Stimulated activated CD4-positive, alpha-beta T cell treated with anti-CD3 and anti-CD28 coated beads, TNF-alpha, amount 100 ng/mL, for 4 hours (primary cell): ENCODE data around the gene ARID4B.
"Not testable (repeated sequence)": the region's sequence is repeated elsewhere in the genome, so short reads cannot be mapped to it uniquely, and the experiment has no call there.

Source experiments
- DNase-seq, 3 experiments: peaks; one replicate each; pipeline ENCODE4 v3.0.0-alpha.2; 2020; ENCODE audit warnings: low read depth in 3 of 3

The ARID4B gene

DNA sequence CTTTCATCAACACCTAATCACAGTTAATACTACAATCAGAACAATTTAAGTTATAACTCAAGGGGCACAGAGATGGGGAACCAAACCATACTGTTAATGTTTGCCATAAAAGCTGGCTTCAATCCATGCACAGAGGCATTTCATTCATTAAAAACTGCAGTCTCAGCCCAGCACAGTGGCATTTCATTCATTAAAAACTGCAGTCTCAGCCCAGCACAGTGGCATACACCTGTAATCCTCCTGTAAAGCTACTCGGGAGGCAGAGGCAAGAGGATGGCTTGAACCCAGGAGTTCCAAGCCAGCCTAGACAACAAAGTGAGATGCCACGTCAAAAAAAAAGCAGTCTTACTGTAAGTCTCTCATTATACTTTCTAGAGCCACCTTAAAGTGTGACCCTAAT lies 29.2 kb downstream of the ARID4B start:
- DNase-seq, result no peak

DNA sequence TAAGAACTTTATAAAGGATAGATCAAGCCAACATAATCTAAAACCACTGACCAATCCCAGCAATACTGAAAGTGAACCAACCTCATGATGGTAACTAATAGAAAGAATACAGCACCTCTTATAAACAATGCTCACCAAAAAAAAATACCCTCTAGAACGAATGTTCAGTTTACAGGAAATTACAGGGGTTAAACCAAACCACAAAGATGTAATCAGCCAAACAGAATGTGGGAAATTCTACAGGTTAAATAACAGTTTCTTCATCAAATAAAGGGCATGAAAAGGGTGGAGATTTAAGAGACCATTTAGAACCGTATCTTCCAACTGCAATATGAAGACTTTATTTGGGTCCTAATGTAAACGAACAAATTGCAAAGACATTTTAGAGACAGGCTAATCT lies 30.4 kb downstream of the ARID4B start:
- DNase-seq, result no peak

DNA sequence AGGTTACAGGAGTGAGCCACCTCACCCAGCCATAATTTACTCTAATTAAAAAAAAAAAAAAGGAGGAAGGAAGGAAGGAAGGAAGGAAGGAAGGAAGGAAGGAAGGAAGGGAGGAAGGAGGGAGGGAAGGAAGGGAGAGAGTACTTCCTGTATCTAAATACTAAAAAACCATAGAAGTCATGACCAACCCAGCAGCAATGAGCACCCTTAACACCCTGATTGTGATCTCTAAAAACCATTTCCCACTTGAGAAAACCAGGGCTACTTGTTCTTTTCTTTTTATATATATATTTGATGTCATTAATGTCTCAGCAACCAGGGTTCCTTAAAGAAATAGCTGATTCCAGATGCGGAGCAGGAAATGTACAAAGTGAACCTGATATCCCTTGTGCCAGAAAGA lies 31.2 kb downstream of the ARID4B start:
- no peak for DNase-seq

DNA sequence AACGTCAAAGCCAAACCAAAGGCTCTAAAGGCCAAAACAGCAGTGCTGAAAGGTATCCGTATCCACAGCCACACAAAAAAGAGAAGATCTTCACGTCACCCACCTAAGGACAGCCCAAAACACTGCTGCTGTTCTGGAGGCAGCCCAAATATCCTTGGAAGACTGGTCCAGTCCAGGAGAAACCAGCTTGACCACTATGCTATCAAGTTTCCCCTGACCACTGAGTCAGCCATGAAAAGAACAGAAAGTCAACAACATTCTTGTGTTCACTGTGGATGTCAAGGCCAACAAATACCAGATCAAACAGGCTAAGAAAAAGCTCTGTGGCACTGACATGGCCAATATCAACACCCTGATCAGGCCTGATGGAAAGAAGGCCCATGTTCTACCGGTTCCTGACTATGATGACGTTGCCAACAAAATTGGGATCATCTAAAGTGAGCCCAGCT lies 32.1 kb downstream of the ARID4B start:
- DNase-seq, result no peak

DNA sequence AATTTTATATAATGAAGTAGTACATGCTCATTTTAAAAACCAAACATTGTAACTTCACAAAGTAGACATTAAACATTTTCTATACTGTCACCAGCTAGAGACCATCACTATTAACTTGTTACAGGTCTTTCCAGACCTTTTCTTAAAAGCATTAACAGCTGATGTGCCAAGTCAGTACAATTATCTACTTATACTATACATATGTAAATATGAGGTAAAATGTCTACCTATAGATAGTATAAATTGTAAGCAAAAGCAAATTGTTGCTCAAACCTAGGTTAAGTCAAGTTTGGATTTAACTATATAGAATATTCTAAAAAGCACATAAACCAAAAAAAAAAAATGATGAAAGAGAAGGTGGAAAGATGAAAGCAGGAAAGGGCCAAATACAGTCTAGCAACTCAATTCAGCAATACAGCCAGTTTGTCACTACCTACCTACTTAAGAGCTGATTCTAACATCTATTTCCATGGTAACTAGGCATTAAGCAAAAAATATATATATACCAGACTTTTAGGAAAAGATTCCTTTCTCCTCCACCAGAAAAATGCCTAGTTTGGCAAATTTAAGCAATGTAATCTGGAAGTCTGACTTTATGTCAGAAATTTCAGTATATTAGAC lies 34.5 kb downstream of the ARID4B start:
- DNase-seq, result no peak

DNA sequence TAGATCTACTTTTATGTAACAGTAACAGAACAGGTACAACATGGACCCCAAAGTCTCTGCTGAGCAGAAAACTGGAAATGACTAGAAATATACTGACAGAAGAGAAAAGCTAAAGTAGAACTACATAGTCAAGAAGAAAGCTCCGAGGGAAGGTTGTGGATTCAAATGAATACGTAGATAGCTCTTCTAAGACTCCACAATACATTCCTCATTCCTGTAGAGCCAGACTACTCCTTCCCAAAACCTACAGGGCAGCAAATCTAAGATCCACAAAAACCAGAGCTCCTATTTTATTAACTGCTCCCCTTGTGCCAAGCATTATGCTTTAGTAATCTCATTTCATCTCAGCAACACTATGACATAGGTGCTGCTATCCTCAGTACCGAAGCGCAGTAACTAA lies 35.2 kb downstream of the ARID4B start:
- DNase-seq, result no peak

DNA sequence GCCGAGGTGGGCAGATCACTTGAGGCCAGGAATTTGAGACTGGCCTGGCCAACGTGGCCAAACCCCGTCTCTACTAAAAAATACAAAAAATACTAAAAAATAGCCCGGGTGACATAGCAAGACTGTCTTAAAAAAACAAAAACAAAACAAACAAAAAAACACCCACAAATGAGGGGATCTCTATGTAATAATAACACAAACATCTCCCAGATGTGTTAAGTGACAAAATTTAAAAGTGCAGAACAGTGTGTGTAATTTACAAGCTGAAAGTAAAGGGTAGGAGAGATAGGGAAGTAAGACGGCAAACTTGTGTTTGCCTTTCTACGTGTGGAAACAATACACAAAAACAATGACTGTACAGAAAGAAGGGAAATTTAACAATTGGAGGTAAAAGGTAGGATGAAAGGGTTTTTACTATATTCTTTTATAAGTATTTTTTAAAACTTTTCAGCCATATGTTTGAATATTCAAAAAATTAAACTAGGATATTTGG lies 36.3 kb downstream of the ARID4B start:
- DNase-seq, result no peak

DNA sequence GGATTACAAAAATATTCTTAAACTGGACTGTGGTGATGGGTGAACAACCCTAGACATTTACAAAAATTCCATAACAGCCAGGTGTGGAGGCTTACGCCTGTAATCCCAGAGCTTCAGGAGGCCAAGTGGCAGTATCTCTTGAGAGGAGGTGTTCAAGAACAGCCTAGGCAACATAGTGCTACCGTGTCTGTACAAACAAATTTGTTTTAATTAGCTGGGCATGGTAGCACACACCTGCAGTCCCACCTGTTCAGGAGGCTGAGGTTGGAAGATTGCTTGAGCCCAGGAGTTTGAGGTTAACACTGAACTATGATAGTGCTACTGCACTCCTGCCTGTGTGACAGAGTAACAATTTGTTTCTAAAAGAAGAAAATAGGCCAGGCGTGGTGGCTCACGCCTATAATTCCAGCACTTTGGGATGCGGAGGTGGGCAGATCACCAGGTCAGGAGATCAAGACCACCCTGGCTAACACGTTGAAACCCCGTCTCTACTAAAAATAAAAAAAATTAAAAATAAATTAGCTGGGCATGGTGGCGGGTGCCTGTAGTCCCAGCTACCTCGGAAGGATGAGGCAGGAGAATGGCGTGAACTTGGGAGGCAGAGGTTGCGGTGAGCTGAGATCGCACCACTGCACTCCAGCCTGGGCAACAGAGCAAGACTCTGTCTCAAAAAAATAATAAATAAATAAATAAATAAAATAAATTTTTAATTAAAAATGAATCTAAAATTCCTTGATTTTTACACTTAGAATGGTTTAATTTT lies 37.1 kb downstream of the ARID4B start:
- DNase-seq, result no peak

DNA sequence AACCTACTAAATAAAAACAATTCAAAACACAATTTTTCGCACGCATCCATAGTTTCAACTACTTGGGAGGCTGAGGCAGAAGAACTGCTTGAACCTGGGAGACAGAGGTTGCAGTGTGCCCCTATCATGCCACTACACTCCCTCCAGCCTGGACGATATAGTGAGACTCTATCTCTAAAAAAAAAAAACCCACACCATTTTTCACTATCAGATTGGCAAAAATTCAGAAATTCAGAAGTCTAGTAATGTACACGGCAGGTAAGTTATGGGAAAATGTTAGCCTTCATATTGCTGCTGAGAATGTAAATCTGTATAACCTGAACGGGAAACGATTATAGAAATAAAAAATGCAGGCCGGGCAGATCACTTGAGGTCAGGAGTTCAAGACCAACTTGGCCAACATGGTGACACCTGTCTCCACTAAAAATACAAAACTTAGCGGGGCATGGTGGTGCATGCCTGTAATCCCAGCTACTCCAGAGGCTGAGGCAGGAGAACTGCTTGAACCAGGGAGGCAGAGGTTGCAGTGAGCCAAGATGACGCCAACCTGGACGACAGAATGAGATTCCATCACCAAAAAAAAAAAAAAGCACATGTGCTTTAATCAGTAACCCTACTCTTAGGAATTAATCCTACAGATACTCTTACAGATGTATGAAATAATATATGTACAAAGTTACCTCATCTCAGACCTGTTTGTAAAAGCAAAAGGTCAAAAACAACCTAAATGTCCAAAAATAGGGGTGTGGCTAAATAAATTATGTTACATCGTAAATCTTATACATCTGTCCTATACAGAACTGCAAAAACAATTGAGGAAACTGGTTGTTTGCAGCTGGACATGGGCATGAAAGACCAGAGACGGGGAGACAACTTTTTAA lies 37.9 kb downstream of the ARID4B start:
- no peak for DNase-seq

DNA sequence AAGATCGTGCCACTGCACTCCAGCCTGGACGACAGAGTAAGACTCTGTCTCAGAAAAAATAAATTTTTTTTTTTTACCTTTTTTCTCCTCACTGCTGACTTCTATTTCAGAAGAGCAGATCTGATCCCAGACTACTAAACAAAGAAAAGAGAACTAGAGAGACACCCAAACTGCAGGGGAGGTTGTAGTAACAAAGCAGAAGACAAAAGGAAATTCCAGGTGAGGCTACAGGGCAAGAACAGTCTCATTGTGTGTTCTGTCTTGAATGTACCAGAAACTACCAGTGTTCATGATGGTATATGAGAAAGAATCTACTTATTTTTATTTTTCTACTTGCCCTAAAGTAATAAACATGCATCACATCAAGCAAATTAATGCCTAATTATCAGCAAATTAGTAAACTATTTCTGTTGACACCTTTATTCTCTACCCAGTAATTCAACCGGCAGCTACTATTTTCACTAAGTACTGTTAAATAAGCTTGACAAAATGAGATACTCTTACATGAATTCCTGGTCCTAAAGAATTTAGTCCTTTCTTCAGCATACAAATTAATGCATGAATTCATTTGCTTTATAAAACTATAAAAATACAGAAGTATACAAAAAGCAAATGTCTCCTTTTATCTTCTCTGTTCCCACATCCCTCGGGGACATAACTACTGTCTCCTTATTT lies 40.6 kb downstream of the ARID4B start:
- DNase-seq, result no peak

DNA sequence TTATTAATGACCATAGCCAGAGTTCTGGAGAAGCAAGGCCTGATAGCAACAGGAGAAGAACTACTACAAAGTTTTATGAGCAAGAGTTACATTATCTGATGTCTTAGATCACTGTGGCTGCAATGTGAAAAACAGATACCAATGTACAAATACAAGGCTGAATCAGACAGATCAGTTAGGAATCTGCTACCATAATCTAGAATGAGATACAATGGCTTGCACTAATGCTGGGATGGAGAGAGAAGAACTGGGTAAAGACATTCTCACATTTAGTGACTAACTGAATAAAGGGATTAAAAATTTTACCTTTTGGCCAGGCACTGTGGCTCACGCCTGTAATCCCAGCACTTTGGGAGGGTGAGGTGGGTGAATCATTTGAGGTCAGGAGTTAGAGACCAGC lies 41.3 kb downstream of the ARID4B start:
- no peak for DNase-seq

DNA sequence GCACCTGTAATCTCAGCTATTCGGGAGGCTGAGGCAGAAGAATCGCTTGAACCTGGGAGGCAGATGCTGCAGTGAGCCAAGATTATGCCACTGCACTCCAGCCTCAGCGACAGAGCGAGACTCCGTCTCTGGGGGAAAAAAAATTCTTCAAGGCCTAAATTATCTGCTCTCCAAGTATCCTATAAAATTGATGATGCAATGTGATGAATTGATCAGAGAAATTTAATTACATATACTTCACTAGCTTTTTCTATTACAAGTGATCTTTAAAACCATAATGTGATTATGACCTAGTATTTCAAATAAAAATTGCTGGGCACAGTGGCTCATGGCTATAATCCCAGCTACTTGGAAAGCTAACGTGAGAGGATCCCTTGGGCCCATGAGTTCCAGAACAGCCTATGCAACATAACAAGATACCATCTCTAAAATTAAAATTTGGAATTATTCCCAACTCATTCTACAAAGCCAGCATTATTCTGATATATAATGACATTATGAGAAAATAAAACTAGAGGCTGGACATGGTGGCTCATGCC lies 43.7 kb downstream of the ARID4B start:
- no peak for DNase-seq

DNA sequence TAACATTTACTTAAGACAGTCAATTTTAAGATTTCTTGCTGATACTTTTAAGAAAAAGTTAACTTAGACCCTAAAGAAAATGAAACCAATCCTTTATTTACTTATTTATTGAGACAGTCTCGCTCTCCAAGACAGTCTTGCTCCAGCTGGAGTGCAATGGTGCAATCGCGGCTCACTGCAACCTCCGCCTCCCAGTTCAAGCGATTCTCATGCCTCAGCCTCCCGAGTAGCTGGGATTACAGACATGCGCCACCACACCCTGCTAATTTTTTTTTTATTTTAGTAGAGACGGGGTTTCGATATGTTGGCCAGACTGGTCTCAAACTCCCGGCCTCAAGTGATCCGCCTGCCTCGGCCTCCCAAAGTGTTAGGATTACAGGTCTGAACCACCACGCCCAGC lies 44.3 kb downstream of the ARID4B start:
- DNase-seq, result not testable (repeated sequence)

DNA sequence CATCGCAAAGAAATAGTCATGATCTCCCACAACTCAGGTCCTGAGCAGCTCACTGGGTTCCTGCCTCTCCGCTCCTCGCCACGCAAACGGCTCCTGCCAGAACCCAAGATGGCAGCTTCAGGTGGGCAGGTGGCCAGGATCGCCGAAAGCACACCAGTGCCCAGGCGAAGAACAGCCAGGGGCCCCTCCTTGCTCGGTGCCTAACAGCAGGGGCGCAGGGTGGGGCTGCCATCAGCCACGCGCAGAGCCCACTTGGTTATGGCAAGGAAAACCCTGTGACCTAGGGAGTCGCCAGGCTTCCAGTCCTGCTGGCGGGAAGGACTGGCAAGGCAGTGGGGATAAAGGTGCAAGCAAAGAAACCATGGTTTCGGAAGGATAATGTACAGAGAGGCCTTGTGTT lies 47.5 kb downstream of the ARID4B start:
- DNase-seq, result no peak

DNA sequence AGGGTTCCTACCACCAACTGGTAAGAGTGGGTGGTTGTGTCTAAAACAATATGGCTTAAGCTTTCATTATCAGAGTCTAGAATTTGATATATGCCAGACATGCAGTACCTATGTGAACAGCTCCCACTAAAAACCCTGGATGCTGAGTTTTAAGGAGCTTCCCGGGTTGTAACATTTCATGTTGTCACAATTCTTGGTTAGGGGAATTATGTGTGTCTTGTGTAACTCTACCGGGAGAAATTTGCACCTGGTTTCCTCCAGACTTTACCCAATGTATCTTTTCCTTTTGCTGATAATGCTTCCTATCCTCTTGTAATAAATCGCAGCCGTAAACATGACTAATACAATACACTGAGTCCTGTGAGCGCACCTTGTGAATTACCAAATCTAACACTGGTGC lies 48.3 kb downstream of the ARID4B start:
- no peak for DNase-seq

DNA sequence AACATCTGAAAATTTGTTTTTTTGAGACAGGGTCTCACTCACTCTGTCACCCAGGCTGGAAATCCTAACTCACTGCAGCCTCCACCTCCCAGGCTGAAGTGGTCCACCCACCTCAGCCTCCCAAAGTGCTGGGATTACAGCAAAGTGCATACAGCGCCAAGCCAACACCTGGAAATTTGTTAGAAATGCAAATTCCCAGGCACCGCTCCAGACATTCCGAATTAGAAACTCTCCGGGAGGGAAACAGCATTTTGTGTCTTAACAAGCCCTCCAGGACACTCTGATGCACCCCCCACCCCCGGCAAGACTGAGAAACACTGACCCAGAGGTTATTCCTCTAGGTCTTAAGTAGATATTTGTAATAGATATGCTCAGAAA lies 49.1 kb downstream of the ARID4B start:
- DNase-seq, result no peak

DNA sequence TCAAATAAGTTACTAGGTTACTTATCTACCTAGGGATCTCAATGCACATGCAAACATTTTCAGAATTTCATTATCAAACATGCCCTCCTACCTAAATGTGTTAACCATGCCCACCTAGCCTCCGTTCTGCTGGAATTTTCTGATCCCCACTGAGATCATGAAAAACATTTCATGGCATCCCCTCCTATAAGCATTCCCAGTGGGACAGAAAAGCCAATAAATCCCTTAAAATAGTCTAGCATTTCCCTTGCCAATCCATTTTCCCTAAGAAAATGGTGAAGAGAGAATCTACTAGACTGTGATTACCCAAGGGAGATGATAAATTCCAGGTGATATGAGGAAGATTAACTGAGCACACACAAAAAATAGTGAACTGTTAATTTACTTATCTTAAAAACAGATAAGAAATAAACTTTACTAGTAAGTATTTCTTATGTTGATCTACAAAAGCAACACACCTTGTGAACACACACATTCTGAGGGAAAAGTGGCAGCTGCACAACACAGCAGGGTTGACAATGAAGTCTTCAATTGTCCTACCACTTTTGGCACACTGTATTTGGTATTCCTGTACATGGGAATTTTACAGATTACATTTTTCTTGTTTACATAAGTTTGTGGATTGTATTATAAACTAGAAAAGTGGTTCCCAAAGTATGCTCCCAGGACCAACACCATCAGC lies 49.6 kb downstream of the ARID4B start:
- DNase-seq, result no peak

DNA sequence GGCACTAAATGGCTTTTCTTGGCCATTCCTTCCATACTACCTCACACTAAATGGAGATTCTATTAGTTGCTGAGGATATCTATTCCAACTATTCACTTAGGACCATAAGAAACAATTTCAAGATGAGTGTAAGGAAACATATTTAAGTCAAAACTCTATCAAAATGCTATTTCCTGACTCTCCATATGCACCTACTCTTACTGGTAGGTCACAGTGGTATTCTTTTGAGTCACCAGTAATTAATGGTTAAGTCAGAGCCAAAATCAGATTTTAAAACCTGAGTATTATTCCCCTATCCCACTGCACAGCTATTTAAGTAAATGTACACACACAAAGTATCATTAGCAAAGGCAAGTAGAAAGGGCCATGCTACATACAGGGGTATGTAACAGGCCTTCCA lies 50.3 kb downstream of the ARID4B start:
- DNase-seq, result no peak

DNA sequence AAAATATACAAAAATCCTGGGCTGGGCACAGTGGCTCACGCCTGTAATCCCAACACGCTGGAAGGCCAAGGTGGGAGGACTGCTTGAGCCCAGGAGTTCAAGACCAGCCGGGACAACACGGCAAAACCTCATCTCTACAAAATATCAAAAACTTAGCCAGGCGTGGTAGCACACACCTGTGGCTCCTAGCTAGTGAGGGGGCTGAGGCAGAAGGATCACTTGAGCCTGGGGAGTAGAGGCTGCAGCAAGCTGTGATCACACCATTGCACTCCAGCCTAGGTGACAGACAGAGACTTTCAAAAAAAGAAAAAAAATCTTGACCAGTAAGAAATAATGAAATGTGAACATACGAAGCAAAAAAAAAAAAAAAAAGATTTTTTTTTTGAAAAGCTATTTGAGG lies 52.1 kb downstream of the ARID4B start:
- DNase-seq, result no peak

DNA sequence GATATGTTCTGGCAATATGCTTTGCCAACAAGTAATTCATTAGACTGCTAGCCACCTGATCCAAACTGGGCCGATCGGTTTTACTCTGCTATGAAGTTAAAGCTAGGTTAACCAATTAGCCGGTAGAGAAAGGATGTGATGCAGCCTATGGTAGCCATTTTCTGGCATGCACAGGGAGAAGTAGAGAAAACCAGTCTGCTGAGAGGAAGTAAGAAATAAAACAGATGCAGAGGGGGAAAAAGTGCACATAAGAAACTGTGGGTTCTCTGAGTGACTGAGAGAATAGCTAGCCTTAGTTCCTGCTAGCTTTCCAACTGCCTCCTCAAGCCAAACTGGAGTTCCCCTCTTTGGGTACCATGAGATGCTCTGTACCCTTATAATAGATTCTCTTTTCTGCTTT lies 52.8 kb downstream of the ARID4B start:
- no peak for DNase-seq

DNA sequence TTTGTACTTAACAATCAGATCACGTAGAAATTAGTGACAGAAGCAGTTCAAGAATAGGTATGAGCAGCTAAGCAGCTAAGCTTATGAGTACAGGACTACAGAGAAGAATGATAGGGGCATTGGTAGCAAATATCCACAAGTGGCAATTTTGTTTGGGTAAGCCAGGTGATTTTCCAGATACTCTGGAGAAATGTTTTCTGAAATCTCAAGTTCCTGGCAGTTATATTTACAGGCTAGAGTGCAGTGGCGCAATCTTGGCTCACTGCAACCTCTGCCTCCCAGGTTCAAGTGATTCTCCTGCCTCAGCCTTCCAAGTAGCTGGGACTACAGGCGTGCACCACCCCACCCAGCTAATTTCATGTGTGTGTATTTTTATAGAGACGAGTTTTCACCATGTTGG lies 55.1 kb downstream of the ARID4B start:
- no peak for DNase-seq
